Breast epithelium (tissue), 3 donors: ENCODE results near the gene ASB2.

Source experiments
- CTCF ChIP-seq, 3 donors: fragments of 450-650 bp; IDR thresholded peaks; one replicate each; pipeline ENCODE4 v1.5.1; 2016 to 2017; ENCODE audit warnings: antibody characterized with exemption in 3 of 3, mild to moderate bottlenecking in 3 of 3, moderate library complexity in 3 of 3
- POLR2A ChIP-seq: fragments of 450-650 bp; IDR thresholded peaks from one replicate; pipeline ENCODE4 v1.6.1; 2016; ENCODE audit warnings: antibody characterized with exemption, mild to moderate bottlenecking, moderate library complexity
- POLR2AphosphoS5 ChIP-seq, 3 donors: sonication (generic); formaldehyde crosslinking; IDR thresholded peaks; one replicate each; pipeline ENCODE4 v1.6.1; 2017; ENCODE audit warnings: antibody characterized with exemption in 3 of 3

GRCh38 chr14:93980456-93981201 lies 4.3 kb upstream of the ASB2 start:
- TF ChIP-seq POLR2AphosphoS5 (IDR thresholded peaks at IDR 0.05) (no peak), CTCF (IDR thresholded peaks at IDR 0.05) (no peak), POLR2A (no peak)
